GM21723 (cell line): ENCODE measurements around the gene THRAP3.
"Not testable (repeated sequence)": the region's sequence is repeated elsewhere in the genome, so short reads cannot be mapped to it uniquely, and the experiment has no call there.

ENCODE experiments used
- ATAC-seq: cut with Tn5 transposase; IDR thresholded peaks from one replicate; pipeline ENCODE4 v1.9.1; 2021; ENCODE audit warnings: mild to moderate bottlenecking, moderate library complexity; ENCODE audit not compliant: unreplicated experiment

Gene THRAP3

GRCh38 chr1:36248250-36248894 is 24.1 kb downstream of the THRAP3 start:
- ATAC-seq = no peak

- no peak for ATAC-seq
These were observed 27.7 kb downstream of the THRAP3 start for GRCh38 chr1:36251794-36252481.

DNA sequence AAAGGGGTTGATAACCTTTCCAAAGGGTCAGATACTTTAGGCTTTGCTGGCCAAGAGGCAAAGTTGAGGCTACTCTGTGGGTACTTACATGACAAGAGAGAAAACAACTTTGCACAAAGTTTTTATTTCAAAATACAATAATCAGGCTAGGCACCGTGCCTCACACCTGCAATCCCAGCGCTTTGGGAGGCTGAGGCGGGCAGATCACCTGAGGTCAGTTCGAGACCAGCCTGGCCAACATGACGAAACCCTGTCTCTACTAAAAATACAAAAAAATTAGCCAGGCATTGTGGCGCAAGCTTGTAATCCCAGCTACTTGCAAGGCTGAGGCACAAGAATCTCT is 28.2 kb downstream of the THRAP3 start:
- ATAC-seq = not testable (repeated sequence)

- no peak for ATAC-seq
These were observed 29.1 kb downstream of the THRAP3 start for GRCh38 chr1:36253161-36253862.

DNA sequence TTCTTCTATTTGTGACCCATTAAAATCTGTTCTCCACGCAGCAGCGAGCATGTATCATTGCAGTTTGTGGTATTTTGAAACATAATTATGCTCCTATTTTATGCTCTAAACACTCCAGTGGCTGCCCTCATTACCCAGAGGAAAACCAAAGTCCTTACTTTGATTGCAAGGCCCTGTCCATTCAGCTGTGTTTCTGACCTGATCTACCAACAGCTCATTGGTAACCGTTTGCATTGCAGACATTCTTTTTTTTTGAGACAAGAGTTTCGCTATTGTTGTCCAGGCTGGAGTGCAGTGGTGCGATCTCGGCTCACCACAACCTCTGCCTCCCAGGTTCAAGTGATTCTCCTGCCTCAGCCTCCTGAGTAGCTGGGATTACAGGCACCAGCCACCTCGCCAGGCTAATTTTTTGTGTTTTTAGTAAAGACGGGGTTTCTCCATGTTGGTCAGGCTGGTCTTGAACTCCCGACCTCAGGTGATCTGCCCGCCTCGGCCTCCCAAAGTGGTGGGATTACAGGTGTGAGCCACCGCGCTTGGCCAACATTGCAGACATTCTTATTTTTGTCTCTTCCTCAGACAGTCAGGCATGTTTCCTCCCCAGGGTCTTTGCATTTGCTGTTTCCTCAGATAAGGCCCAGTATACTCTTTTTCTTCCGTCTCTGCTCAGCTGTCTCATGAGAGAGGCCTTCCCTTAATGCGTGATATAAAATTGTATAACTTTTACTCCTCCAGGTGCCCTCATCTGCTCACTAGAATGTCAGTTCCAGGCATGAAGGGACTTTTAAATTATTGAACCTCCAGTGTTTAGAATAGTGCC is 32.5 kb downstream of the THRAP3 start:
- no peak for ATAC-seq

GRCh38 chr1:36257375-36257767 is 33.1 kb downstream of the THRAP3 start:
- ATAC-seq = no peak

- ATAC-seq = no peak
These were observed 34.7 kb downstream of the THRAP3 start for GRCh38 chr1:36258960-36259344.

DNA sequence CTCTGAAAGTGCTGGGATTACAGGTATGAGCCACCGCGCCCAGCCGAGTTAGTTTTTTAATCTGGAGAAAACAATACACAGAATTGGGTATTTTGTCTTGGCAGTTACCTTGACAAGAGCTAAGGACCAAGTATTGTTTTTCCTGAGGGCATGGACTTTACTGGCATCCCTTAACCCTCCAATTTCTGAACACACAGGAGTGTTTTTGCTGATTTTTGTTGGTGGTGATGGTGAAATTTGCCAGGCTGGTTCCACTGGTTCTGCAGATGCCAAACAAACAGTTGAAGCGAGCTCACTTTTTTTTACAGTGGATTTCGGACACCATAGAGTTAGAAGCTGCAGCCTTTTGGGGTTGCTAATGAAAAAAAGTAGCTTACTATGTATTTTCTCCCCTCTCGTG is 44.7 kb downstream of the THRAP3 start:
- no peak for ATAC-seq

DNA sequence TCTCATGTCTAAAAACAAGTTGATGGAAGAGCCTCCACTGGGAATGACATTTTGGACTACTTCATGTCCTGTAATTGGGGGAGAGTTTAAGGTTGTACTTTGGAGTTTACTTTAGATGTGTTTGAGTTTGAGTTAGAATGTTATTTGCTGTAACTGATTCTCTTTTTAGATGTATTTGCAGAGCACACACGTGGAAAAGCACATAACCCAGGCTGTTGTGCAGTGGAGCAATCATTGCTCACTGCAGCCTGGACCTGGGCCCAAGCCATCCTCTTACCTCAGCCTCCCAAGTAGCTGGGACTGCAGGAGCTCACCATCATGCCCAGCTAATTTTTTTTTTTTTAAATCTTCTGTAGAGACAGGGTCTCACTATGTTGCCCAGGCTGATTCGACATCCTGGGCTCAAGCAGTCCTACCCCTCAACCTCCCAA is 45.2 kb downstream of the THRAP3 start:
- ATAC-seq = no peak

- no peak for ATAC-seq
These were observed 48.8 kb downstream of the THRAP3 start for GRCh38 chr1:36273024-36273423.

DNA sequence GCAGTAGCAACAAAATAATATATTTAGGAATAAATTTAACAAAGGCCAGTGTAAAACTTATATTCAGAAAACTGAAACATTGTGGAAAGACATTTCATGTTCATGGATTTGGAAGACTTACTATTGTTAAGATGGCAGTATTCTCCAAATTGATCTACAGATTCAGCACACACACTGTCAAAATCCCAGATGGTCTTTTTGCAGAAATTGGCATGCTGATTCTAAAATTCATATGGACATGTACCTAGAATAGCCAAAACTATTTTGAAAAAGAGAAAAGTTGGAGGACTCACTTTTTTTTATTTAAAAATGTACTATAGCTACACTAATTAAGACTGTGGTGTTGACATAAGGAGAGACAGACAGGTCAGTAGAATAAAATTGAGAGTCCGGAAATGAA is 50.0 kb downstream of the THRAP3 start:
- ATAC-seq = no peak

DNA sequence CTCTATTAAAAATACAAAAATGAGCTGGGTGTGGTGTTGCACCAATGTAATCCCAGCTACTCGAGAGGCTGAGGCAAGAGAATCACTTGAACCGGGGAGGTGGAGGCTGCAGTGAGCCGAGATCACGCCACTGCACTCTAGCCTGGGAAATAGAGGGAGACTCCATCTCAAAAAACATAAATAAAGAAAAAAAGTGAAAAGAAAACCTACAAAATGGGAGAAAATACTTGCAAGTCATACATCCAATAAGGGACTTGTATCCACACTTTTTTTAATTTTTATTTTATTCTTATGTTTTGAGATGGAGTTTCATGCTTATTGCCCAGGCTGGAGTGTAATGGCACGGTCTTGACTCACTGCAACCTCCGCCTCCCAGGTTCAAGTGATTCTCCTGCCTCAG is 52.4 kb downstream of the THRAP3 start:
- no peak for ATAC-seq

DNA sequence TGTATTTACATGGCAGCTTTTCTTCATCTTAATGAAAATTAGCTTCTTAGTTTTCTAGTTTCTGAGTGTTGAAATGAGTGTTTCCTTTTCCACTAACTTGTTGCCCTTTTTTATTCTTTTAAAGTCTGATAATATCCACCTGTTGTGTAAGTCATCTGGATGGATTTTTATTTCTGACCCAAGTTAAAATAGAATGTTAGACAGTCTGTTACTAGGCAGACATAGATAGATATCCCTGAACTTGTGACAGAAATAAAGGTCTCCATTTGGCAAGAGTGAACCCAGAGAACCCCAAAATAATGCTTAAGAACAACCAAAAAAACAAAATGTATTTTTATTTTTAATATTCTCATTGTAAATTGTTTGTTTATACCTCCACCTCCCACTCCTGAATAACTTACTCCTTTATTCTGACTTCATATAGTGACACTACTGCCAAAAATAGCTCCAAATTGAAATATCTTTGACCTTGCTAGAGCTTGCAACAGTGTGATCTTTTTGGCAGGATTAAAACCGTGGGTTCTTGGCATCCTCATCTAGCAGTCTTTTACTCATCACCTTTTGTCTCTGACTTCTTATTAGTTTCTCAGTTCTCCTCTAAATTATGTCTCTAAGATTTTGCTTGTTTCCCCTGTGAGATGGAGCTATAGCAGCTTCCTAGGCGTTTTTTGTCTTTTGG is 55.0 kb downstream of the THRAP3 start:
- no peak for ATAC-seq

- ATAC-seq = no peak
These were observed 55.6 kb downstream of the THRAP3 start for GRCh38 chr1:36279789-36280296.

GRCh38 chr1:36284061-36284460 is 59.8 kb downstream of the THRAP3 start:
- ATAC-seq = no peak

- ATAC-seq = no peak
These were observed 60.3 kb downstream of the THRAP3 start for GRCh38 chr1:36284517-36284916.

GRCh38 chr1:36285443-36286101 is 61.3 kb downstream of the THRAP3 start:
- no peak for ATAC-seq

DNA sequence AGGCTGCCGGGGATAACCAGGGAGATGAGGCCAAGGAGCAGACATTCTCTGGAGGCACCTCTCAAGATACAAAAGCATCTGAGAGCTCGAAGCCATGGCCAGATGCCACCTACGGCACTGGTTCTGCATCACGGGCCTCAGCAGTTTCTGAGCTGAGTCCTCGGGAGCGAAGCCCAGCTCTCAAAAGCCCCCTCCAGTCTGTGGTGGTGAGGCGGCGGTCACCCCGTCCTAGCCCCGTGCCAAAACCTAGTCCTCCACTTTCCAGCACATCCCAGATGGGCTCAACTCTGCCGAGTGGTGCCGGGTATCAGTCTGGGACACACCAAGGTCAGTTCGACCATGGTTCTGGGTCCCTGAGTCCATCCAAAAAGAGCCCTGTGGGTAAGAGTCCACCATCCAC is 62.6 kb downstream of the THRAP3 start:
- ATAC-seq = no peak

DNA sequence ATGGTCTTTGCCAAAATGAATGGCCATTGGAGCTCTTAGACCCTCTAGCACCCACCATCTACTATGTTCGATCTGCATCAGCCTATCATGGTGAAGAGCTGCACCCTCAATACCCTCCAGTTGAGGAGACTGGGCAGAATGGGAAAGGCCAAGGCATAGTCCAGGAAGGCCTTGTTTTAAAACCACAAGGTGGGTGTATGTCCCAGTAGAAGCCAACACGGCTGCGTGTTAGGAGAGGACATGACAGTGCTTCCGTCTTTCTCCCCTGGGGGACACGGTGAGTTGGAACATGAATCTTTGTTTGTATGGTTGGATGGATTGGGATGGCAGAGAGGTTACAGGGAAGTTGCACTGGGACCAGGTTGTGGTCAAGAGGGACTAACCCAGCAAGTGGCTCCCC is 63.4 kb downstream of the THRAP3 start:
- ATAC-seq = no peak

- ATAC-seq = no peak
These were observed 71.1 kb downstream of the THRAP3 start for GRCh38 chr1:36295390-36295789.
